ENCODE results near the gene LEFTY2.
"Not testable (repeated sequence)": the region's sequence is repeated elsewhere in the genome, so short reads cannot be mapped to it uniquely, and the experiment has no call there.

LEFTY2 gene, protein sequence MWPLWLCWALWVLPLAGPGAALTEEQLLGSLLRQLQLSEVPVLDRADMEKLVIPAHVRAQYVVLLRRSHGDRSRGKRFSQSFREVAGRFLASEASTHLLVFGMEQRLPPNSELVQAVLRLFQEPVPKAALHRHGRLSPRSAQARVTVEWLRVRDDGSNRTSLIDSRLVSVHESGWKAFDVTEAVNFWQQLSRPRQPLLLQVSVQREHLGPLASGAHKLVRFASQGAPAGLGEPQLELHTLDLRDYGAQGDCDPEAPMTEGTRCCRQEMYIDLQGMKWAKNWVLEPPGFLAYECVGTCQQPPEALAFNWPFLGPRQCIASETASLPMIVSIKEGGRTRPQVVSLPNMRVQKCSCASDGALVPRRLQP

DNA sequence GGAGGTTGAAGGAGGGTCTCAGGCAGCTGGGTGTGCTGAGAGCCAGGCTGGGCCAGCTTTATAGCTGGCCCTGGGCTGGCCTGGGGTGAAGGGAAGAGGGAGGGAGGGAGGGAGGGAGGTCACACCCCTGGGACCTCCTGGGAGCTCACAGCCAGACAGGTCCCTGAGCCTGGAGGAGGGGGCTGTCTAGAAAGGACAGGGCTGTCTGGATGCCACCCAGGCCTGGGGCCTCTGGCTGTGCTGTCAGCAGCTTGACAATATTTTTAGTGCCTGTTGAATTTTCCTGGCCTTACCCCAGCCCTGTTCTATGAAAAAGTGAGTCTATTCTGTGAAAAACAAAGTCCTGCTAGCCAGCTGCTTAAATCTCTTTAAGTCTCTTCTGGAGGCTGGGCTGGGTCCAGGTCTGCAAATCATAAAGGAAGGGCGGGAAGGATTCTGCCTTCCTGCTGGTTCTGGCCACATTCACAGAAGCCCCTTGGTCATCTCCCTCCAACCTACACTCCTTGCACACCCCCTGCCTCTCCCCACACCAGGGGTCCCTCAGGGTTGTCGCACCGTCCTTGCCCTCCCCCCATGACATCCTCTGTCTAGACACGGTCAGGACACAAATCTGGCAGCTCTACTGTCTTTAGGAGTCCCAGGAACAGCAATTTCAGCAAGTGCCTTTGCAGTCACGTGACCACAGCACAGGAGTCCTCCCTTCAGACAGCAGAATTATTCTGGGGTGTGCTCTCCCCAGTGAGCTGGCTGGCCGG, at the start of gene LEFTY2:
TSS of gene LEFTY2 (minus strand) at position 34 of the 755 bp plus-strand sequence. CDS start 80 bp downstream, outside the sequence.
- DNase-seq (ENCODE audit: low spot score) = no peak

- no peak for DNase-seq (ENCODE audit: low spot score)
Observed at GRCh38 chr1:225987491-225988316, 46.7 kb upstream of the LEFTY2 start.

GRCh38 chr1:225981714-225982113, 40.7 kb upstream of the LEFTY2 start:
- DNase-seq (ENCODE audit: low spot score) = no peak

DNA sequence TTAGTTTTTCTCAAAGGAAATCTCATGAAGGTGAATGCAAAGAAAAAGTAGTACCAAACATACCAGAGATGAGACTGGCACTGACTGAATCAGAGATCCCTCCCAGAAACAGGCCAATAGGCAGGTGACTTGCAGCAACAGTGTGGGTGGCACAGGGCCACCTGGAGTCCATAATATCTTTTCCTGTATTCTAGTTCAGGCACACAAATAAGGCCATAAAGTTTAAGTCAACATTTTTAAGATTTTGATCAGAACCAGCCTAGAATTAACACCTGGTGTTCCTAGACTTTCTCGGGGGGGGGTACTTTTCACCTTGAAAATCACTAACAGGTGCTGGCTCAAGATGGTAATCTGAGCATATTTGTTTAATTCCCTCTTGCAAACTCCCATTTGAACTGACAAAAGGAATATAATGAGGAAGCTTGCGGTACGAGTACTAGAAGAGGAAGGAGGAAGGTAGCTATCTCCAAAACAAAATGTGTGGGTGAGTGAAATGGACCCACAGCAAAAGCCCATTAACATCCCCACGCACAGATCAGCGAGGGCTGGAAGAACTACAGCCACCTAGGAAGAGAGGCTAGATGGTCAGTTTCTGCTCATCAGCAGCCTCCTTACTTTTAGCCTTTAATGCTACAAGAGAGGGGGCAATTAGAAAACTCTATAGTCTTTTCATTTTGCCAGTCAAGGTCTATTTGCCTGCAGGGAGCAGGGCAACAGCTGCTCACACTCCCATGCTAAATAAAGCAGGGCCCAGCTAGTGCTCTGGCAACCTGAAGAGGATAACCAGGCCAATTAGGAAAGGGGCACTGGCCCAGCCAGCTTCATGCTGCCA, 39.2 kb upstream of the LEFTY2 start:
- no peak for DNase-seq (ENCODE audit: low spot score)

- DNase-seq (ENCODE audit: low spot score) = no peak
Observed at GRCh38 chr1:225979421-225979820, 38.4 kb upstream of the LEFTY2 start.

- no peak for DNase-seq (ENCODE audit: low spot score)
Observed at GRCh38 chr1:225977937-225978748, 37.1 kb upstream of the LEFTY2 start.

GRCh38 chr1:225975146-225975545, 34.1 kb upstream of the LEFTY2 start:
- DNase-seq (ENCODE audit: low spot score) = not testable (repeated sequence)

DNA sequence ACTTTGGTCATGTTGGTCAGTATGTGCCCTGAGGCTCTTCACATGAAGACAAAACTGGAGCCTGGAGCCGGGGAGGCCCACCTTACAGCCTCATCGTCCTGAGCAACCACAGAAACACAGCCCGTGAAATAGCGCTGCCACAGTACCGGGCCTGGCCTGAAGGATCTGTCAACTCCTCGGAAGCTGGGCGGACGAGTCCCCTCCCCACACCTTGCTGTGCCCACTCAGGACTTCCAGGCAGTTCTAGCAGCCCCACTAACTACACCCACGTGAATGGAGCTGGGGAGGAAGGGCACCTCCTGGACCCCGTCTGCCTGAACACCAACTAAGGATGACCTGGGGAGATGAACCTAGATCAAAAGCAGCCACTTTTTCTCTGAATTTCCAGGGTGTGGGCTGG, 33.4 kb upstream of the LEFTY2 start:
- DNase-seq (ENCODE audit: low spot score) = no peak

- no peak for DNase-seq (ENCODE audit: low spot score)
Observed at GRCh38 chr1:225973158-225973557, 32.1 kb upstream of the LEFTY2 start.

GRCh38 chr1:225972344-225973152, 31.5 kb upstream of the LEFTY2 start:
- DNase-seq (ENCODE audit: low spot score) = no peak

DNA sequence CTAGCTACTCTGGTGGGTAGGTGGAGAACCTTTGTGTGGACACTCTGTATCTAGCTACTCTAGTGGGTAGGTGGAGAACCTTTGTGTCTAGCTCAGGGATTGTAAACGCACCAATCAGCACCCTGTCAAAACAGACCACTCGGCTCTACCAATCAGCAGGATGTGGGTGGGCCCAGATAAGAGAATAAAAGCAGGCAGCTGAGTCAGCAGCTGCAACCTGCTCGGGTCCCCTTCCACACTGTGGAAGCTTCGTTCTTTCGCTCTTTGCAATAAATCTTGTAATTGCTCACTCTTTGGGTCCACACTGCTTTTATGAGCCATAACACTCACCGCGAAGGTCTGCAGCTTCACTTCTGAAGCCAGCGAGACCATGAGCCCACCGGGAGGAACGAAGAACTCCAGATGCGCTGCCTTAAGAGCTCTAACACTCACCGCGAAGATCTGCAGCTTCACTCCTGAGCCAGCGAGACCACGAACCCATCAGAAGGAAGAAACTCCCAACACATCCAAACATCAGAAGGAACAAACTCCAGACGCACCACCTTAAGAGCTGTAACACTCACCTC, 29.7 kb upstream of the LEFTY2 start:
- not testable (repeated sequence) for DNase-seq (ENCODE audit: low spot score)

DNA sequence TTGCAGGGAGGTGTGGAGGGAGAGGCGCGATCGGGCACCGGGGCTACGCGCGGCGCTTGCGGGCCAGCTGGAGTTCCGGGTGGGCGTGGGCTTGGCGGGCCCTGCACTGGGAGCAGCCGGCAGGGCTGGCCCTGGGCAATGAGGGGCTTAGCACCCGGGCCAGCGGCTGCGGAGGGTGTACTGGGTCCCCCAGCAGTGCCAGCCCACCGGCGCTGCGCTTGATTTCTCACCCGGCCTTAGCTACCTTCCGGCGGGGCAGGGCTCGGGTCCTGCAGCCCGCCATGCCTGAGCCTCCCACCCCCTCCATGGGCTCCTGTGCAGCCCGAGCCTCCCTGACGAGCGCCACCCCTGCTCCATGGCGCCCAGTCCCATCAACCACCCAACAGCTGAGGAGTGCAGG, 28.7 kb upstream of the LEFTY2 start:
- not testable (repeated sequence) for DNase-seq (ENCODE audit: low spot score)

DNA sequence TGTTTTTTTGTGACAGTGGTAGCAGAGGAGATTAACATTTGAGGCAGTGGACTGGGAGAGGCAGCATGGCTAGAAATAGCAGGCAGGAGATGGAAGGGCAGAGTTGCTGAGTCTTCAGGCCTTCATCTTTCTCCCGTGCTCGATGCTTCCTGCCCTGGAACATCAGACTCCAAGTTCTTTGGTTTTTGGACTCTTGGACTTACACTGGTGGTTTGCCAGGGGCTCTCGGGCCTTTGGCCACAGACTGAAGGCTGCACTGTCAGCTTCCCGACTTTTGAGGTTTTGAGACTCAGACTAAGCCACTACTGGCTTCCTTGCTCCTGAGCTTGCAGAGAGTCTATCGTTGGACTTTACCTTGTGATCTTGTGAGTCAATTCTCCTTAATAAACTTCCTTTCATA, 24.2 kb upstream of the LEFTY2 start:
- no peak for DNase-seq (ENCODE audit: low spot score)

DNA sequence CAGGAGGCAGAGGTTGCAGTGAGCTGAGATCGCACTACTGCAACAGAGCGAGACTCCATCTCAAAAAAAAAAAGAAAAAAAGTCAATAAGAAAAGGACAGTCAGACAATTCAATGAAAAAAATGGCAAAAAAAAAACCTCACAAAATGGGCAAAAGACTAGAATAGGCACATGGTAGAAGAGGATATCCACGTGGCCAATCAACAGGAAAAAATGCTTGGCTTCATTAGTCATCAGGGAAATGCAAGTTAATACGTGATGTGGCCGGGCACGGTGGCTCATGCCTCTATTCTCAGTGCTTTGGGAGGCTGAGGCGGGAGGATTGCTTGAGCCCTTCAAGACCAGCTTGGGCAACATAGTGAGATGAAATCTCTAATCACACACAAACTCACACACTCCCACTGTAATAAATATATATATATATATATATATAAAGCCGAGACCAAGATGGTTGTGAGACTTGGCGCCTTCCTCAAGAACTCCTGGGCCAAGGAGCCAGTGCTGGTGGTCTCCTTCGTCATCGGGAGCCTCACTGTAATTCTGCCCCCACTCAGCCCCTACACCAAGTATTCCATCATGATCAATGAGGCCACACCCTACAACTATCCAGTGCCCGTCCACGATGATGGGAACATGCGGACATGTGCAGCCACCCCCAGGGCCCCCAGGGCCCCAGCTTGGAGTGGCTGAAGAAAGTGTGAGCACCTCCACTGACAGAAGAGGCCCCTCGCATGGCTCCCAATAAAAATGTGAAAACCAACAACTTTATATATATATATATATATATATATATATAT, 22.9 kb upstream of the LEFTY2 start:
- no peak for DNase-seq (ENCODE audit: low spot score)

DNA sequence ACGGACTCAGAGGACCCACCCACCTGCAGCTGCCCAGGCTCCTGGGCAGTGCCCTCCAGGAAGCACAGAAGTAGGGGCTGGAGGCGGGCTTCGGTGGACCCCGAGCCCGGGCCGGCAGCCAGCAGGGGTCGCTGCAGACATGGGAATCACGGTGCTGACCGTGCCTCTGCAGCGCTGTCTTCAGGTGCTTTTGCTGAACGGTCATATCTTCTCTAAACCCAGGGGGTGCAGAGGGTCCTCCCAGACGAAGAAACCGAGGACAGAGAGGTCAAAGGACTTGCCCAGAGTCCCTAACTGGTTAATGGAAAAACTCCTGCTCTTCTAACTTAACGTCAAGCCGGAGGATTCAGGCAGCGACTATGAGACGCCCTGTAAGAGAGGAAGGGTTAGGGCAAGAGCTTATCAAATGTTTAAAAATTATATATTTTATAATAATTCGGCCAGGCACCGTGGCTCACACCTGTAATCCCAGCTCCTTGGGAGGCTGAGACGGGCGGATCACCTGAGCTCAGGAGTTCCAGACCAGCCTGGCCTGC, 21.5 kb upstream of the LEFTY2 start:
- DNase-seq (ENCODE audit: low spot score) = no peak

DNA sequence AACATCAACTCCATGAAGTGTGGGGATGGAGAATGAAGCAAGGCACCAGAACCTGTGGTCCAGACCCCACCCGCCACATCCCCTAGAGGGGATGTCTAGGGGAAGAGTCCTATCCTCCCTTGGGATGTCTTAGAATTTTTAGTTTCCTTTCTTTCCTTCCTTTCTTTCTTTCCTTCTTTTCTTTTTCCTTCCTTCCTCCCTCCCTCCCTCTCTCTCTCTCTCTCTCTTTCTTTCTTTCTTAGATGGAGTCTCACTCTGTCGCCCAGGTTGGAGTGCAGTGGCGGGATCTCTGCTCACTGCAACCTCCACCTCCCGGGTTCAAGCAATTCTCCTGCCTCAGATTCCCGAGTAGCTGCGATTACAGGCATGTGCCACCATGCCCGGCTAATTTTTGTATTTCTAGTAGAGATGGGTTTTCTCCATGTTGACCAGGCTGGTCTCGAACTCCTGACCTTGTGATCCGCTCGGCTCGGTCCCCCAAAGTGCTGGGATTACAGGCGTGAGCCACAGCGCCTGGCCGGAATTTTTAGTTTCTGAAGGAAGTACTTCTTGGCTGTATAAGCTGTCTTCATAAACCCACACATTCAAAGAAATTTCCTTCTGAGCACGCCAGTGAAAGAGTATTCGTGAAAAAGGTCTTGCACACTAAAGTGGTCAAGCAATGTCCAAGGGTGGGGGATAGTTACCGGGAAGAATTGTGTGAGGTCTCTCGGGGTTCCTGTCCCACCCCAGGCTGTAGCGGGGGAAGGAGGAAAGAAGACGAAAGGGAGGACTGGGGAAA, 20.8 kb upstream of the LEFTY2 start:
- no peak for DNase-seq (ENCODE audit: low spot score)

DNA sequence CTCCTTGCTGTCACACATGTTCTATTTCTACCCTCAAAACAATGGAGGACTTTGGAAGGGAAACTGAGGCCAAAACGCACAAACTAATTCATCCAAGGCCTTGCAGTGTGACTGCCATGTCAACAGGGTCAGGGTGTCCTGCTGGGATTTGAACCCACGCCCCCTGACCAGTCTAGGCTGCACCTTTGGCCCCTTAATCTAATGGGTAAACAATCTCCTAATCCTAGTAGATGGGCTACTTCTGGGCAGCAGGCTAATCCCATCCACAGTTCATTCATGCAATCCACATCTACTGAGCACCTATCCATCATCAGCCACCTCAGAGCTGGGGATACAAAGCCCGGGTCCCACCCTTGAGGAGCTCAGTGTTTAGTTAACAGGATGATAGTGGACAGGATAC, 17.0 kb upstream of the LEFTY2 start:
- DNase-seq (ENCODE audit: low spot score) = no peak

GRCh38 chr1:225954753-225955152, 13.7 kb upstream of the LEFTY2 start:
- DNase-seq (ENCODE audit: low spot score) = no peak
